A375 (cell line): ENCODE data around the gene FBXW5. TPM values are rescaled to one million over a fixed set of nuclear protein-coding genes. Genes with fewer than 3 reads are reported as not detected.

ENCODE experiments used
- total RNA-seq: library from RNA; depleted of rRNA; stranded (reverse); fragments of >200 nt; shearing (Covaris generic); gene quantifications from 2 replicates; pipeline ENCODE4 v1.2.3, GENCODE V29; 2014; rRNA removed

The FBXW5 gene, protein sequence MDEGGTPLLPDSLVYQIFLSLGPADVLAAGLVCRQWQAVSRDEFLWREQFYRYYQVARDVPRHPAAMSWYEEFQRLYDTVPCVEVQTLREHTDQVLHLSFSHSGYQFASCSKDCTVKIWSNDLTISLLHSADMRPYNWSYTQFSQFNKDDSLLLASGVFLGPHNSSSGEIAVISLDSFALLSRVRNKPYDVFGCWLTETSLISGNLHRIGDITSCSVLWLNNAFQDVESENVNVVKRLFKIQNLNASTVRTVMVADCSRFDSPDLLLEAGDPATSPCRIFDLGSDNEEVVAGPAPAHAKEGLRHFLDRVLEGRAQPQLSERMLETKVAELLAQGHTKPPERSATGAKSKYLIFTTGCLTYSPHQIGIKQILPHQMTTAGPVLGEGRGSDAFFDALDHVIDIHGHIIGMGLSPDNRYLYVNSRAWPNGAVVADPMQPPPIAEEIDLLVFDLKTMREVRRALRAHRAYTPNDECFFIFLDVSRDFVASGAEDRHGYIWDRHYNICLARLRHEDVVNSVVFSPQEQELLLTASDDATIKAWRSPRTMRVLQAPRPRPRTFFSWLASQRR
- 108 and 131 TPM in 2 replicates for total RNA-seq

GRCh38 chr9:136944519-136945332 is at the start of gene FBXW5, which contains the start of gene C8G:
Gene FBXW5, minus strand, starts transcription at chr9:136944738. Its CDS starts 655 bp downstream, at chr9:136944083.
Gene C8G, plus strand, starts transcription at chr9:136945243. Its CDS starts 78 bp downstream, at chr9:136945321.

DNA sequence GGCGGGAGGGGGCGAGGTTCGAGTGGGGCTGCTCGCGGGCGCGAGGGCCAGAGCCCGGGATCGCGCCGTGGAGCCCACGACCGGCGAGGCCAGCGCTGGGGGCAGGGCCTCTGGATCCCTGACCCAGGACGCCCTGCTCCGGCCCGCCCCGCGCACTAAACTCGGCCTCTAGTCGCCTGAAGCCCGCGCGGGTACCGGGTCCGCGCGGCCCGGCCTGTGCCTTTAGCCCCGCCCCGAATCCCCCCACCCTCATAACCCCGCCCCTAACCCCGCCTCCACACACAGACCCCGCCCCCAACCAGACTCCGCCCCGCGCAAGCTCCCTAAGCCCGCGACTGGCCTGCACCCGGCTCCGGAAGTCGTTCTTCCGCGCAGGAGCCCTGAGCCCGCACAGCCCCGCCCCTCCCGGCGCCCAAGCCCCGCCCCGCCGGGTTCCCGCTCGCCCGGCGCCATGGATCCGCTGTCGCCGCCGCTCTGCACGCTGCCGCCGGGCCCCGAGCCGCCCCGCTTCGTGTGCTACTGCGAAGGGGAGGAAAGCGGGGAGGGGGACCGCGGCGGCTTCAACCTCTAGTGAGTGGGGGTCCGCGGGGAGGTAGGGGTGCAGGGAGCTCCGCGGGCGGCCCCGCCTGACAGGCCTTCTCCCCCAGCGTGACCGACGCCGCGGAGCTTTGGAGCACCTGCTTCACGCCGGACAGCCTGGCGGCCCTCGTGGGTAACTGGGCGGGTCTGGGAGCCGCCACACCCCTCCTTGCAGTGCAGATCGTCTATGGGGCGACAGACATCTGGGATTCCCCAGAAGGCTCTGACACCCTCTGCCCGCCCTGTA is 47.7 kb upstream of the FBXW5 start, which contains the start of gene PAXX:
TSS of gene PAXX (plus strand) at position 430 of the 826 bp plus-strand sequence. CDS start at position 452, 22 bp downstream.

DNA sequence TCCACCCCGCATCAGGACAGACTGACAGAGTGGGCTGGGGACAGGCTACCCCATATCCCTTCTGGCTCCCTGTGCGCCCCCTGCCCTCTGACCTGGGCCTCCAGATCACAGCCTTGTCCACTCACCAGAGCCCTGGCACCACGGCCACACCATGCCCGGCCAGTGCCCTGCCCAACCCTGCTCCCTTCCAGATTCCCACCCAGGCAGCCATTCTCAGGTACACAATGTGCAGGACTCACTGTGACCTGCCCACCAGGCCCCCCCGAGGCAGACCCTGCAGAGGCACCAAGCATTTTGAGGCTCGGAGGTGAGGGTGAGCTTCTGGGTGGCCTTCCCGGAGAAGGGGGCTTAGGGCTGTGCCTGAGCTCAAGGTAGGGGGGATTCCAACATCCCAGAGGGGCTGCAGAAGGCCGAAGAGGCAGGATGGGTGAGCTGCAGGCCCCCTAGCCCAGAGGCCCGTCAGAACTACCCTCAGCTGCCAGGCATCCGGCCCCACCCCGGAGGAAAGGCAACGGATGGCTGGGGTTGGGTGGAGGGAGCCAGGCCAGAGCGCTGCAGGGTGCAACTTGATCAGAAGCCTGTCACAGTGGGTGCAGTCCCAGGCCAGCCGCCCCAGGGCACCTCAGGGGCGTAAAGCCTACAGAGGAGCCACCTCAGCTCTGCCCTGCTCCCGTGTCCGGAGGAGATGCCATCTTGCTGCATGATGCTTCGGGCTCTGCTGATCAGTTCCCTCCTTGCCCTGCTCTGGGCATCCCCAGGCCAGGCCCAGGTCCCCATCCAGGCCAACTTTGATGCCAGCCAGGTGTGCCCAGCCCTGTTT is 37.9 kb upstream of the FBXW5 start, which contains the start of gene LCNL1:
TSS of gene LCNL1 (plus strand) at position 762 of the 820 bp plus-strand sequence. CDS start 594 bp downstream, outside the sequence.

GRCh38 chr9:136977223-136977622 is 32.7 kb upstream of the FBXW5 start, which contains the start of gene PTGDS:
Gene PTGDS, plus strand, starts transcription at chr9:136977504. Its CDS starts 75 bp downstream, at chr9:136977579.

GRCh38 chr9:136951541-136952320 is 7.2 kb upstream of the FBXW5 start, which contains the start of gene LCN12:
Gene LCN12, plus strand, starts transcription at chr9:136952273. Its CDS starts 55 bp downstream, at chr9:136952328.

Other genes starting within 250 kb of the FBXW5 start
- gene DIPK1B, start 232.2 kb downstream of the FBXW5 start, total RNA-seq, result 12.7 and 16.4 TPM in 2 replicates
- 0.15 TPM in 1 of 2 replicates, not detected in the other for gene LCN10, start 201.8 kb downstream of the FBXW5 start, total RNA-seq
- not detected in 2 replicates for gene LCN6, start 196.2 kb downstream of the FBXW5 start, total RNA-seq
- gene LCN8, start 186.5 kb downstream of the FBXW5 start, total RNA-seq, result not detected in 2 replicates
- not detected in 2 replicates for gene LCN15, start 180.2 kb downstream of the FBXW5 start, total RNA-seq
- 97.1 and 113 TPM in 2 replicates for gene TMEM141, start 153.4 kb downstream of the FBXW5 start, total RNA-seq
- gene CCDC183, start 148.4 kb downstream of the FBXW5 start, total RNA-seq, result 0.13 TPM in 1 of 2 replicates, not detected in the other
- 57.9 and 69.5 TPM in 2 replicates for gene RABL6, start 136.8 kb downstream of the FBXW5 start, total RNA-seq
- 3.0 and 4.7 TPM in 2 replicates for gene AJM1, start 102.3 kb downstream of the FBXW5 start, total RNA-seq
- gene PHPT1, start 95.3 kb downstream of the FBXW5 start, total RNA-seq, result 153 and 181 TPM in 2 replicates
- gene MAMDC4, start 92.4 kb downstream of the FBXW5 start, total RNA-seq, result 3.6 TPM in 2 replicates
- 542 and 544 TPM in 2 replicates for gene EDF1, start 78.4 kb downstream of the FBXW5 start, total RNA-seq
- 17.4 and 23.1 TPM in 2 replicates for gene TRAF2, start 58.2 kb downstream of the FBXW5 start, total RNA-seq
- gene C8G, start 505 bp upstream of the FBXW5 start, total RNA-seq, result not detected in 2 replicates
- 1.1 TPM in 1 of 2 replicates, not detected in the other for gene LCN12, start 7.5 kb upstream of the FBXW5 start, total RNA-seq
- 1.4 TPM in 1 of 2 replicates, not detected in the other for gene PTGDS, start 32.8 kb upstream of the FBXW5 start, total RNA-seq
- not detected in 2 replicates for gene LCNL1, start 38.3 kb upstream of the FBXW5 start, total RNA-seq
- 93.9 and 103 TPM in 2 replicates for gene PAXX, start 47.7 kb upstream of the FBXW5 start, total RNA-seq
- gene CLIC3, start 51.8 kb upstream of the FBXW5 start, total RNA-seq, result 0.19 TPM in 1 of 2 replicates, not detected in the other
- 14.3 and 21.6 TPM in 2 replicates for gene ABCA2, start 83.5 kb upstream of the FBXW5 start, total RNA-seq
- gene FUT7, start 87.3 kb upstream of the FBXW5 start, total RNA-seq, result not detected in 2 replicates
- 20.1 and 25.3 TPM in 2 replicates for gene NPDC1, start 101.4 kb upstream of the FBXW5 start, total RNA-seq
- gene ENTPD2, start 109.3 kb upstream of the FBXW5 start, total RNA-seq, result not detected in 2 replicates
- gene SAPCD2, start 125.8 kb upstream of the FBXW5 start, total RNA-seq, result 26.8 and 28.7 TPM in 2 replicates
- gene UAP1L1, start 132.8 kb upstream of the FBXW5 start, total RNA-seq, result 4.7 and 4.8 TPM in 2 replicates
- gene MAN1B1, start 142.2 kb upstream of the FBXW5 start, total RNA-seq, result 56.8 and 72.2 TPM in 2 replicates
- gene DPP7, start 170.0 kb upstream of the FBXW5 start, total RNA-seq, result 111 and 150 TPM in 2 replicates
- gene GRIN1, start 194.4 kb upstream of the FBXW5 start, total RNA-seq, result not detected in 2 replicates
- gene LRRC26, start 225.3 kb upstream of the FBXW5 start, total RNA-seq, result not detected in 2 replicates
- gene TMEM210, start 227.3 kb upstream of the FBXW5 start, total RNA-seq, result not detected in 2 replicates
- gene ANAPC2, start 243.8 kb upstream of the FBXW5 start, total RNA-seq, result 26.1 and 32.6 TPM in 2 replicates
- 111 and 115 TPM in 2 replicates for gene SSNA1, start 243.9 kb upstream of the FBXW5 start, total RNA-seq